Hypothalamus (tissue), 51 donors: Measurements from ENCODE around the gene EVC.

Experiments used
- DNase-seq, 51 donors: peaks; one replicate each; lab custom pipeline; 2025; lab: John Stamatoyannopoulos, UW

The EVC gene

DNA sequence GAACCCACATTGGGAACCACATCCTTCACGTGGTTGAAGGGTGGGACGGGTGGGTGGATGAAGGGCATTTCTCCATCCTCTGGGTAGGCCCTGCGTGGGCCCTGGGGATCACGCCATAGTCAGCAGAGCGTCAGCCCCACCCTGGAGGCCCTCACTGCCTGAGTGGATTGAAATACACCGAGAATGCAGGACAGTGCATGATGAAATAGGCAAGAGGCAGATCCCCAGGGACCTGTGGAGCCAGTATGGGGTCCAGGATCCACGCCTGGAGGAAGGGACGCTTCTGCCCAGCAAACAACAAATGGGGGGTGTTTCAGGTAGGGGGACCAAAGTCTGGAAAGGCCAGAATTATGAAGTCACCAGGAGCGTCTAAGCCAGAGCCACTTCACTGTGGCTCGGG lies 19.4 kb downstream of the EVC start:
- DNase-seq: no peak

DNA sequence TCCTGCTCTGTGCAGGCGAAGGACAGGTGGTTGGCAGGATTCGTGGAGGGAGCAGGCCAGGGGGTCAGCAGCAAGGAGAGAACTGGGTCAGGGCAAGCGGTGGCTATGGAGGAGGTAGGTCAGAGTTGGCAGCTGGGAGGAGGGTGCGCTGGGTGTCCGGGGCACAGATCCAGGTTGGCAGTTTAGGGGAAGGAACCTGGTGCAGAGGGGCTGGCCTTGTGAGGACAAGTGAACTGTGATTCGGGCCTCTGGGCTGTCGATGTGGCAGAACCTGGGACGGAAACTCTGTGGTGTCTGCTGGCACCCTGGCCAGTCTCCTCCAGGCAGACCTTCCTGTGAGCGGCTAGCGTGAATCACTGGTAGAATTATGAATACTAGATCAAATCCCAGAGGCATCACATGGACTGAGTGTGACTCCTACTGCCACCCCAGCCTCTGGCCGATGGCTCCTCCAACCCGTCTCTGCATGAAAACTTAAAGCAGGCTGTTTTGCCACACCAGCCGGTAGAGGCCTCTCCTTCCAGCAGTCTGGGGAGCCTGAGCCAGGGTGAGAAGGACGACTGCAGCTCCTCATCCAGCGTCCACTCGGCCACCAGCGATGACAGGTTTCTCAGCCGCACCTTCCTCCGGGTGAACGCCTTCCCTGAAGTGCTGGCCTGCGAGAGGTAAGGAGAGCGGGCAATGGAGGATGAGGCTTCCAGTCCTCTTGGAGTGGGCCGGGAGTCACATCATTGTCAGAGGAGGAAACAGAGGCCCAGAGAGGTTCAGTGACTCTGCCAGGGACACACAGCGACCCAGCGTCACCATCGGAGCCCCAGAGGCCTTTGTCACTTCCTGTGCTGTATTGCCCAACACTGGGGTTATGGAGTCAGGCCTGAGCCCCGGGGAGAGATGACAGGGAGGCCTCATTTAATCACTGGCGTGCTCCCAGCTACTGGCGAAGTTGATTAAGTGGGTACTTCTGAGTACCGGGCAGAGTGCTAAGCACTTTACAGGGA lies 20.3 kb downstream of the EVC start:
- no peak for DNase-seq

GRCh38 chr4:5732158-5732557 lies 21.2 kb downstream of the EVC start:
- DNase-seq: no peak

DNA sequence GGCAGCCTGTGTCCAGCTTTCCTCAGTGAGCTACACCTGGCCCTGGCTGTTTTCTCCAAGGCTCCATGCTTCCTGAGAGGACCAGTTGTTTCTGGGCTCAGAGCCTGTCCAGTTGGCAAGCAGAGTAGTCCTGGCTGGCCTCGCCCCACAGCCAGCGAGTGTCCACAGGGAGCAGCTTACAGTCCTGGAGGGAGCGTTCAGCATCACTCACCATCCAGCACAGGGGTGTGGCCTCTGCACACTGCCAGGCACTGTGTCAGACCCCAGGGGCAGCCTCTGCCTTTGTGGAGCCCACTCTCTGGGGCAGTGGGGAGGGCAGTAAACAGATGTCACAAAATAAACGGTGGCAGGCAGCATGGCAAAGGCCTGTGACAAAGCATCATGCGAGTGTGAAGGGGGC lies 23.9 kb downstream of the EVC start:
- peak in 1 of 51 donors; percentile 11 for DNase-seq

DNA sequence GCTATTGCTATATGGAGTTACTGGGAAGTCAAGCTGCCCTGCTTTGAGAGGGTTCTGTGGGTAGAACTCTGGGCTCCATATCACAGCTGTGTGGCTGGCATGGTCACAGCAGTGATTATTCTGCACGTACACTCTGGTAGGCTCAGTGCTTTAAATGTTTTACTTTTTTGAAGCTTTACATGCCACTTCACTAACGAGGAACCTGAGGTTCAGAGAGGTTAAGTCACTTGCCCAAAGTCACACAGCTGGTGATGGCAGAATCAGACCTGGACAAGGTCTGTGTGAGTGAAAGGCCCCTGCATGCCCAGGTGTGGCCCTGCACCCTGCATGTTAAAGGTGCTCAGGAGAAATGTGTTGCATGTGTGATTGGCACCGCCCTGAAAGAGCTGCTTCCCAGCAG lies 24.5 kb downstream of the EVC start:
- DNase-seq: no peak

GRCh38 chr4:5738061-5738460 lies 27.1 kb downstream of the EVC start:
- DNase-seq: no peak

GRCh38 chr4:5742388-5742787 lies 31.4 kb downstream of the EVC start:
- DNase-seq: no peak

DNA sequence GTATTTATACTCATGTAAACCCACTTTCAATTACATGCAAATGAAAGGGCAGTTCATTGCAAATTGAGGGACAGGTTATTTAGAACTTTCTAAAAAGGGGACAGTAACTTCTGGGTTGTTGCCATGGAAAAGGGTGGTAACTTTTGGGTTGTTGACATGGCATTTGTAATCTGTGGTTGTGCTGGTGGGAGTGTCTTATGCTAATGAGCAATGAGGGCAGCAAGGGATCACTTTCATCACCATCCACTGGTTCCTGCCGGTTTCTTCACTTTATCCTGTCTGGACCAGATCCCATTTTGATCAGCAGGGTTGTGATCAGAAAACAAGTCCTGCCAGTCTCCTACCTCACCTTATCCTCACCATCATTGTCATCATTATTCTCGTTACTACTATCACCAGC lies 32.0 kb downstream of the EVC start:
- DNase-seq: no peak

- no peak for DNase-seq
These were observed 35.2 kb downstream of the EVC start for GRCh38 chr4:5746250-5746649.

DNA sequence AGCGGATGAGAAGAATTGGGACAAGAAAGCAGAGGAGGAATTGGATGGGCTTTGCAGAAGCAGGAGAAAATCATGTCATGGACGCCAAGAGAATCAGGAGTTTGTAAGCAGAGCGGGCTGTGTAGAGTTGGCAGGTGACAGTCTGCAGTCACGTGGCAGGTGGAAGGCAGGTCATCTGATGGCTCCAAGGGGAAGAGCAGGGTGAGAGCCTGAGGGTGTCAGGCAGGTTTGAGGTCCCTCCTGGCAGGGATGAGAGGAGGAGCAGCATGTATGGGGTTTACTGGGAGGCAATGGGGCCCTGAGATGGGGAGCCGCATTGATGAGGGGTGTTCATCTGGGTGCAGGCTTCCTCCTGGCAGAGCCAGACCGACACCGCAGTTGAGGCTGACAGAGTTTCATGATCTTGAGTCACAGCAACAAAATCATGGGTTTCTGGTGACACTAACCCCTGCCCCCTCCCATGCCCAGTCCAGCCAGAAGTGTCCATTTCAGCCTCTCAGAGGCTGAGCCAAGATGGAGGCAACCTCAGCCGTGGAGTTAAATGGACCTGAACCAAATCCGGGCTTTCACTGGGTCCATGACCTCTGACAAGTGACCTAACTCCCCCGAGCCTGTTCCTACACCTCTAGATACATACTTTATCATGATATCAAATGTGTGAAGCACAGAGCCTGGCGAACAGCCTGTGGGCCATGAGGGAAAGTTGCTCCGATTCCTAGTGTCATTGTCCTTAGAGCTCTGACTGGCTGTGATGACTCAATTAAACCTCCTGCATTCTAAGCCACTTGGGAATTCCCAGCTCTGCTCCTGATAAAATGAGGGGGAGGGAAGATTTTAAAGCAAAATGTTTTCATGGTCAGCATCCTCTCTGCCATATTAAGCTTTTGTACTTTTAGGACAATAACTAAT lies 36.1 kb downstream of the EVC start:
- no peak for DNase-seq

DNA sequence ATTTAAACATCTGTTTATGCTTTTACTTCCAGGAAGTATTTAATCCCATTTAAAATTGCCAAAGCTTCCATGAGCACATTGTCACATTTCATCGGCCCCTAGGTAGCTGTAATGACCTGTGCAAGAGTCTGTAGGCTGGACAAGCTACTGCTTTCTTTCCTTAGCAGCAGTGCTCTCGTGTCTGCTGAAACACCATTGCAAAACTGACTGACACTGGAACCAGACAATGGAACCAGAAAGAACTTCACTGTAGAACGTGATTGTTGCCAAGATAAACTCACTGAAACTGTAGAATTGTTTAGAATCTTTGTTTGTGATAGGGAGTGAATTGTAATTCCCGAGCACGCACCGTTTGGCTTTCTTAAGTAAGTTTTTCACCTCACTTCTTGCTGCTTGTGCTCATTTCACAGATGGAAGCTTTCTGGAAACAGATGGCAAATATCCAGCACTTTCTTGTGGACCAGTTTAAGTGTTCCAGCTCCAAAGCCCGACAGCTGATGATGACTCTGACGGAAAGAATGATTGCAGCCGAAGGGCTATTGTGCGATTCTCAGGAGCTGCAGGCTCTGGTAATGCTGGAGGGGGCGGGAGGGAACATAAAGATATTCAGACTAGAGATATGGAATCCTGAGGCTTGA lies 36.9 kb downstream of the EVC start:
- no peak for DNase-seq

- no peak for DNase-seq
These were observed 38.6 kb downstream of the EVC start for GRCh38 chr4:5749568-5749967.

GRCh38 chr4:5750052-5750945 lies 39.3 kb downstream of the EVC start:
- no peak for DNase-seq

DNA sequence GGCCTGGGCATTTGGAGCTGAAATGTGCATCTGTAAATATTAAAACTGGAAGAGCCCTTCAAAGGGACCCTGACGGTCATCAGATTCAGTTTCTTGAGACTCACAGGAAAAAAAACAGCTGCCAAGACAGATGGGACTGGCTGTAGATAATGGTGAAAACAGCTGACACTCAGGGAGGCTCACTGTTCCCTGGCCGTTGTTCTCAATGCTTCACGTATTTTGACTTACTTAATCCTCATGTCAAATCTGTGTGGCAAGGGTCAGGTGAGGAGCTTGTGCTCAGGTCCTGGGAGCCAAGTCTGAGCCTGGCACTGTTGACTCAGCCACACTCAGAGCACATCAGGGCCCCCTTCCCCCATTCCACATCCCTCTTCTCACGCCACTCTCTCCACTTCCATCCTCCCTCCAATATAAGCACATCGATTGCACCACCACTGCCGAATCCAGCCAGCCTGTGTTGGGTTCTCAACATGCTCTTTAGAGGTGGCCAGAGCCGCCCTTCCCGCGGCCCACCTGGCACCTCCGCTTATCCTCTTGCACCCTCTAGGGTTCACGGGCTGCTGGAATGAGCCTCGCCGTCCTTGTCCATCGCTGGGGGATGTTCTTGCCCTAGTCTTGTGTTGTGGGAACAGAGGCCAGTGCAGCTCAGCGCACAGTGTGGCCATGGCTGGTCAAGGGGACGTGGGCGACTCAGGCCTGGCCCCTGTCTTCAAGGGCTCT lies 40.1 kb downstream of the EVC start:
- DNase-seq: no peak

- DNase-seq: no peak
These were observed 40.8 kb downstream of the EVC start for GRCh38 chr4:5751666-5752375.

DNA sequence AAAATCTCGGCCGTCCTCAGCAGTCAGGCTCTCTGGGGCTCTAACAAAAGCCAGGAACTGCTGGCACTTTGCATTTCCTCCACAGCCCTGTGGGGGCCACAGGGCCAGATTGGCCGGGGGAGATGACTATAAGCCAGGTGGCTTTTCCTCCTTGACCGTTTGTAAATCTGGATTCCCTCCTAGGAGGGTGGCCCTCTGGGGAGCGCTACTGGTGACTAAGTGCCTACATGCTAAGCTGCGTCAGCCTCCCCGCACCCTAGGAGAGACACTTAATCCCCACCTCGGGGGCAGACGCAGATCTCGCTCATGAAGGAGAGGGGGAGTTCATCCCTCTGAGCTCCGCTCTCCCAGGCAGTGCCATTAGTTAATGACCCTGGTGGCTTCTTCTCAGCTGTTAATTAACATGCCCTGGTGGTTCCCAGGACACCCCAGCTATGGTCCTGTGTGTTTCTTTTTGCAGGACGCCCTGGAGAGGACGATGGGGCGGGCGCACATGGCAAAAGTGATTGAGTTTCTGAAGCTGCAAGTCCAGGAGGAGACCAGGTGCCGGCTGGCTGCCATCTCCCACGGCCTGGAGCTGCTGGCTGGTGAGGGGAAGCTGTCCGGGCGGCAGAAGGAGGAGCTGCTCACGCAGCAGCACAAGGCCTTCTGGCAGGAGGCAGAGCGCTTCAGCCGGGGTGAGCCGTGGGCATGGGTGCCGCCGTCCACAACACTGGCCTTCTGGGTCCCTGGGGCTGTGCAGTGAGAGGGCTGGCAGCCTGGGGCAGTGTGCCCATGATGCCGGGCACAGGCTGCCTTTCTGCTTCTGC lies 41.6 kb downstream of the EVC start:
- DNase-seq: no peak

DNA sequence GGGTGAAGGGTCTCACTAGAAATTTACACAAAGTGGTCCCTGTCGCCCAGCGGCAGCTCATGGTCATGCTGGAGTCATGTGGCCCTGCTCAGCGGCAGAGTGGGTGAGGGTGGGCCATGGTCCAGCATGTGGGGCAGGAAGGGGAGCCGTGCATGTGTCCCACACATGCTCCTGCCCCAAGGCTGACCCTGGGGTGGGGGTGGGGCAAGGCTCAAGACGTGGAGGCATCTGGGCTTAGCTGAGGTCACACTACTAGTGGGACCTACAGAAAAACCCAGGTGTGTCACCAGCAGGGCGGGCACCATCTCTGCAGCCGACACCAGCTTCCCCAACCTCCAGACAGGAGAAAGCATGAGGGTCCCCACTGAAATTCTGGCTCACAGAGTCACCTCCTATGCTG lies 42.4 kb downstream of the EVC start:
- DNase-seq: no peak
